Activated B cell treated with CpG ODN at 0.5 μM for 24 hours (primary cell): ENCODE data around the gene ZC3H12C. TPM values are rescaled to one million over a fixed set of nuclear protein-coding genes. Genes with fewer than 3 reads are reported as not detected.

ENCODE experiments used
- ATAC-seq: fragments of 200-7000 bp; cut with Tn5 transposase; one replicate; pipeline ENCODE4 v1.10.0; 2021; ENCODE audit warnings: low read depth, mild to moderate bottlenecking, moderate library complexity
- CTCF ChIA-PET: fragments of 350-600 bp; sonication (Branson Sonifier 250); formaldehyde crosslinking; loops from one replicate; lab custom pipeline; 2021; ENCODE audit warnings: antibody characterized with exemption; lab: Charles Lee
- POLR2A ChIA-PET: fragments of 350-600 bp; sonication (Branson Sonifier 250); formaldehyde crosslinking; loops from one replicate; lab custom pipeline; 2021; ENCODE audit warnings: antibody characterized with exemption; lab: Charles Lee
- DNase-seq: peaks from one replicate; pipeline ENCODE4 v3.0.0; 2022
- H3K27ac Mint-ChIP-seq: one replicate; pipeline ENCODE4 v1.8.0; 2020; ENCODE audit warnings: mixed read lengths
- H3K27me3 Mint-ChIP-seq: one replicate; pipeline ENCODE4 v1.8.0; 2021; ENCODE audit warnings: mixed read lengths
- H3K36me3 Mint-ChIP-seq: one replicate; pipeline ENCODE4 v1.8.0; 2021; ENCODE audit warnings: low read depth, mixed read lengths
- H3K4me1 Mint-ChIP-seq: one replicate; pipeline ENCODE4 v1.8.0; 2021; ENCODE audit warnings: mixed read lengths
- H3K4me3 Mint-ChIP-seq: one replicate; pipeline ENCODE4 v1.8.0; 2020; ENCODE audit warnings: mild to moderate bottlenecking, mixed read lengths
- H3K9me3 Mint-ChIP-seq: one replicate; pipeline ENCODE4 v1.8.0; 2020; ENCODE audit warnings: mixed read lengths
- intact Hi-C: fragments of 100-400 bp; cut with micrococcal nuclease; formaldehyde crosslinking; loops from one replicate; pipeline ENCODE4 v1.15.1; 2024
- total RNA-seq: library from RNA; stranded (reverse); gene quantifications from 2 replicates; pipeline ENCODE4 v1.2.3, GENCODE V29; 2022
- TF ChIP-seq, protein P1 (sequence below): fragments of 200-600 bp; IDR thresholded peaks from one replicate; pipeline ENCODE4 v1.8.0; 2022; ENCODE audit warnings: antibody characterized with exemption, mild to moderate bottlenecking

Gene ZC3H12C
- total RNA-seq, 1 donor from 2014 or later = 0.95 TPM

DNA sequence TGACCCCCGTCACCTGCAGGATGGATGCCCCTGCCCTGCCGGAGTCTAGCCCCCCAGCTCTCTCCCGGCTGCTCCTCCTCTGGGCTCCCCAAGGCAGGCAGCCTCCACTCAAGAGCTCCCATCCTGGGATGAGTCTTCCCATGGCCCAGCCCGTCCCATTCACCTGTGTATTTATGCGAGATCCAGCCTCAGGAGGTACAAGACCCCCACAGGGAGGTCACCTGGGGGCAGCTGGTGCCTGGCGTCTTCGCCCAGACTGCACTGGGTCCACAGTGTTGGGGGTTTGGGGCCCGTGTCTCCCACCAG lies 43.0 kb upstream of the ZC3H12C start:
- no peak overlapping the region for H3K27ac Mint-ChIP-seq
- peaks cover 7% of the 10 kb centered on the region for H3K27me3 Mint-ChIP-seq
- peaks cover 13% of the 10 kb centered on the region for H3K9me3 Mint-ChIP-seq
- CTCF ChIA-PET = no interaction called here
- H3K4me3 Mint-ChIP-seq = no peak overlapping the region
- intact Hi-C loops = no loop called here
- TF ChIP-seq, protein P1, sequence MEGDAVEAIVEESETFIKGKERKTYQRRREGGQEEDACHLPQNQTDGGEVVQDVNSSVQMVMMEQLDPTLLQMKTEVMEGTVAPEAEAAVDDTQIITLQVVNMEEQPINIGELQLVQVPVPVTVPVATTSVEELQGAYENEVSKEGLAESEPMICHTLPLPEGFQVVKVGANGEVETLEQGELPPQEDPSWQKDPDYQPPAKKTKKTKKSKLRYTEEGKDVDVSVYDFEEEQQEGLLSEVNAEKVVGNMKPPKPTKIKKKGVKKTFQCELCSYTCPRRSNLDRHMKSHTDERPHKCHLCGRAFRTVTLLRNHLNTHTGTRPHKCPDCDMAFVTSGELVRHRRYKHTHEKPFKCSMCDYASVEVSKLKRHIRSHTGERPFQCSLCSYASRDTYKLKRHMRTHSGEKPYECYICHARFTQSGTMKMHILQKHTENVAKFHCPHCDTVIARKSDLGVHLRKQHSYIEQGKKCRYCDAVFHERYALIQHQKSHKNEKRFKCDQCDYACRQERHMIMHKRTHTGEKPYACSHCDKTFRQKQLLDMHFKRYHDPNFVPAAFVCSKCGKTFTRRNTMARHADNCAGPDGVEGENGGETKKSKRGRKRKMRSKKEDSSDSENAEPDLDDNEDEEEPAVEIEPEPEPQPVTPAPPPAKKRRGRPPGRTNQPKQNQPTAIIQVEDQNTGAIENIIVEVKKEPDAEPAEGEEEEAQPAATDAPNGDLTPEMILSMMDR = no peak
- POLR2A ChIA-PET = no interaction called here
- no peaks in the 10 kb centered on the region for H3K36me3 Mint-ChIP-seq
- H3K4me1 Mint-ChIP-seq = no peaks in the 10 kb centered on the region
- DNase-seq (no peak), ATAC-seq (no peak)

DNA sequence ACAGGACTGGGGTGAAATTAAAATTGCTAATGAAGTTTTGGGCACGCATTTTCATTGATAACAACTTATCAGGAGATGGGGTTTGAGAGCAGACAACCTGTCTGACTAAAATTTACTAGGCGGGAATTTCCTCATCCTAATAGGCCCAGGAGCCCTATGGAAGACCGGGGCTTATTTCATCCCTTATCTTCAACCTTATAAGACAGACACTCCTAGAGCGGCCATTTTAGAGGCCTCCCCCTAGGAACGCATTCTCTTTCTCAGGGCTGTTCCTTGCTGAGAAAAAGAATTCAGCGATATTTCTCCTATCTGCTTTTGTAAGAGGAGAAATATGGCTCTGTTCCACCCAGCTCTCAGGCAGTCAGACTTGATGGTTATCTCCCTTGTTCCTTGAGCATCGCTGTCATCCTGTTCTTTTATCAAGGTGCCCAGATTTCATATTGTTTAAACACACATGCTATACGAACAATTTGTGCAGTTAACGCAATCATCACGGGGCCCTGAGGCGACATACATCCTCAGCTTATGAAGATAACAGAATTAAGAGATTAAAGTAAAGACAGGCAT lies 39.3 kb upstream of the ZC3H12C start:
- ChIA-PET POLR2A (no interaction called here), CTCF (no interaction called here)
- Mint-ChIP-seq H3K4me1 (no peaks in the 10 kb centered on the region), H3K27ac (no peak overlapping the region), H3K36me3 (no peaks in the 10 kb centered on the region), H3K9me3 (peaks cover 13% of the 10 kb centered on the region), H3K27me3 (peaks cover 6% of the 10 kb centered on the region), H3K4me3 (no peak overlapping the region)
- intact Hi-C loops = no loop called here
- DNase-seq (no peak), ATAC-seq (no peak)
- TF ChIP-seq, protein P1 = no peak

DNA sequence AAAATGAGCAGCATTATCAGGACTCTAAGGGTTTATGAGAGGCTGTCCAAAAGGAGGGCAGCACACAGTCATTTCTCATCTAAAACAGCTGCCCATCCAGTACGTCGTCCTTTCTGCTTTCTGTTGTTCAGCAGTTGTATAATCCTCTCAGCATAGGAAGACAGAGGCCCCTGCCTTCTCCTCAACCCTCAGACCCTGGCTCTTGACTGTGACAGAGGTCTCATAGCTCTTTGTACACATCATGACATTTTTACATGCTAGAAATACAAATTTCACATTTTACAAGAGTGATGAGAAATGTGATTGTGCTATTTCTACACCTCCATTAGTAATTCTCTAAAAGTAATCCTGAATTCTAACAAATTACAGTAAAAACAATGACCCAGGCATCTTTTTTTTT lies 36.2 kb upstream of the ZC3H12C start:
- ChIA-PET POLR2A (no interaction called here), CTCF (no interaction called here)
- H3K27ac Mint-ChIP-seq = no peak overlapping the region
- intact Hi-C loops = no loop called here
- ATAC-seq = no peak
- TF ChIP-seq, protein P1 = no peak
- peaks cover 13% of the 10 kb centered on the region for H3K9me3 Mint-ChIP-seq
- no peaks in the 10 kb centered on the region for H3K4me1 Mint-ChIP-seq
- H3K36me3 Mint-ChIP-seq = no peaks in the 10 kb centered on the region
- H3K4me3 Mint-ChIP-seq = no peak overlapping the region
- no peak for DNase-seq
- H3K27me3 Mint-ChIP-seq = peaks cover 6% of the 10 kb centered on the region

DNA sequence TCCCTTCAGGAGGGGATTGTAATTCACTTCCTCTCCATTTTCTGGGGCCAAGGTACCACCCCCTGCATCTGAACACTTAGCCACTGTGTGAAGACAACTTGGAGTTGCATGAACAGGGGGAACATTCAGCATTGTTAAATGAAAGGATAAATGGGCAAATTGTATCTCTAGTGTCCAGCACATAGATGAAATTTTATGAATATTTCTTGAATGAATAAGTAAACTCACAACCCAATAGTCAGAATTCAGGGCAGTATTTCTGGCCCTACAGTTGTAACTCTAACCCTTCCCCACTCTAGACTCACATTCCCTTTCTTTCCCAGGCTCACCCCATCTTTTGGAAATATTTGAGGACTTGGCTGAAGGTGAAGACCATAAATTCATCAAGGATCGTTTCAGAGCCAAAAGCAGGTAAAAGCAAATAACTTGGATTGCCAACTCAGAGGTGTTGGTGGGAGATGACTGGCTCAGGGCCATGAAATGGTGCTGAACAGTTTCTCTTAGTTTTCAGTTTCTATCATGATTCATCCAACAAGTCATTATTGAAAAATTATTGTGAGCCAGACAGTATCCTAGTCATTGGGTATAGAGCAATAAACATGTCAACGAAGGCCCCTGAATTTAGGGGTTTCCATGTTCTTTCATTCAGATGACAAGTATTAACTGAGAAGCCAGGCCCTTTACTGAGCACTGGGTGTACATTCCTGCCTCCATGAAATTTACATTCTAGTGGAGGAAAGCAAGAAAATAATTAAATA lies 33.3 kb upstream of the ZC3H12C start:
- POLR2A ChIA-PET = no interaction called here
- Mint-ChIP-seq H3K4me1 (no peaks in the 10 kb centered on the region), H3K27ac (no peak overlapping the region), H3K4me3 (no peak overlapping the region), H3K36me3 (no peaks in the 10 kb centered on the region), H3K9me3 (no peaks in the 10 kb centered on the region), H3K27me3 (peaks cover 8% of the 10 kb centered on the region)
- TF ChIP-seq, protein P1 = no peak
- ATAC-seq = no peak
- DNase-seq = no peak
- intact Hi-C loops = no loop called here
- CTCF ChIA-PET = no interaction called here

DNA sequence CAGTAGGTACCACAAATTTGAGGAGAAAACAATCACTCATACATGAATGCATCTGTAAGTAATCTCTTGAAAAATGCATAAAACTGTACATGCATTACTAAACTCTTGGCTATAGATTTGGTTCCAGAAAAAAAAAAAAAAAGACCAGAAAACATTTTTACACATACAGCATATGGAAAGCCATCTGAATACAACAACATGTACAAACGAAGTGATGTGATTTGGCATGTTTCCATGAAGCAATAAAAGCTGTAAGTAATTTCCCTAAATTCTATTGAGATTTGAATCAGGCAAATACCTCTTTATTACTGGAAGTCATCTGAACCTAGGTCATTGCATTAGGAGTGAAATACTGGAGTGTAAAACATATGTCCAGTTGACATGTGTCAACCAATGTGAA lies 31.9 kb upstream of the ZC3H12C start:
- TF ChIP-seq, protein P1 = no peak

More for the DNA sequence above, 31.9 kb upstream of the ZC3H12C start:
- no peaks in the 10 kb centered on the region for H3K4me1 Mint-ChIP-seq
- no peaks in the 10 kb centered on the region for H3K9me3 Mint-ChIP-seq
- no peak overlapping the region for H3K4me3 Mint-ChIP-seq
- no peak for ATAC-seq
- ChIA-PET POLR2A (no interaction called here), CTCF (no interaction called here)
- intact Hi-C loops = no loop called here
- DNase-seq = no peak
- H3K27me3 Mint-ChIP-seq = peaks cover 5% of the 10 kb centered on the region
- H3K27ac Mint-ChIP-seq = no peak overlapping the region
- H3K36me3 Mint-ChIP-seq = no peaks in the 10 kb centered on the region
